NCI-H2107 (cell line): ENCODE measurements around the gene ANK3.

ENCODE experiments used
- DNase-seq: peaks from one replicate; lab custom pipeline; 2025; lab: John Stamatoyannopoulos, UW

The ANK3 gene

GRCh38 chr10:60343254-60343653 is 46.4 kb downstream of the ANK3 start:
- no peak for DNase-seq

GRCh38 chr10:60341969-60342368 is 47.7 kb downstream of the ANK3 start:
- DNase-seq = no peak

- DNase-seq = no peak
These were observed 48.7 kb downstream of the ANK3 start for GRCh38 chr10:60340973-60341372.

- no peak for DNase-seq
These were observed 49.9 kb downstream of the ANK3 start for GRCh38 chr10:60339757-60340156.

- DNase-seq = no peak
These were observed 50.9 kb downstream of the ANK3 start for GRCh38 chr10:60338786-60339185.

GRCh38 chr10:60338002-60338564 is 51.6 kb downstream of the ANK3 start:
- no peak for DNase-seq

- DNase-seq = no peak
These were observed 52.6 kb downstream of the ANK3 start for GRCh38 chr10:60336901-60337630.

- no peak for DNase-seq
These were observed 54.0 kb downstream of the ANK3 start for GRCh38 chr10:60335708-60336107.

GRCh38 chr10:60334991-60335390 is 54.7 kb downstream of the ANK3 start:
- no peak for DNase-seq

- DNase-seq = no peak
These were observed 57.3 kb downstream of the ANK3 start for GRCh38 chr10:60332371-60332770.

- no peak for DNase-seq
These were observed 57.8 kb downstream of the ANK3 start for GRCh38 chr10:60331886-60332285.

- no peak for DNase-seq
These were observed 66.5 kb downstream of the ANK3 start for GRCh38 chr10:60323162-60323561.

GRCh38 chr10:60320666-60321065 is 69.0 kb downstream of the ANK3 start:
- DNase-seq = no peak

GRCh38 chr10:60316029-60316428 is 73.6 kb downstream of the ANK3 start:
- no peak for DNase-seq

- DNase-seq = no peak
These were observed 74.4 kb downstream of the ANK3 start for GRCh38 chr10:60315311-60315710.

- no peak for DNase-seq
These were observed 75.4 kb downstream of the ANK3 start for GRCh38 chr10:60314069-60314940.

- no peak for DNase-seq
These were observed 76.1 kb downstream of the ANK3 start for GRCh38 chr10:60313589-60313952.

GRCh38 chr10:60312818-60313588 is 76.7 kb downstream of the ANK3 start:
- no peak for DNase-seq

GRCh38 chr10:60311821-60312220 is 77.9 kb downstream of the ANK3 start:
- no peak for DNase-seq

- DNase-seq = no peak
These were observed 78.9 kb downstream of the ANK3 start for GRCh38 chr10:60310740-60311139.

GRCh38 chr10:60309891-60310290 is 79.8 kb downstream of the ANK3 start:
- no peak for DNase-seq

- no peak for DNase-seq
These were observed 80.3 kb downstream of the ANK3 start for GRCh38 chr10:60309371-60309770.
